HuH-7 (cell line): ENCODE results near the gene ZNF362.
"Not testable (repeated sequence)": the region's sequence is repeated elsewhere in the genome, so short reads cannot be mapped to it uniquely, and the experiment has no call there.

Source experiments
- DNase-seq: peaks from one replicate; pipeline ENCODE4 v3.0.0; 2011; ENCODE audit warnings: low spot score

Gene ZNF362

DNA sequence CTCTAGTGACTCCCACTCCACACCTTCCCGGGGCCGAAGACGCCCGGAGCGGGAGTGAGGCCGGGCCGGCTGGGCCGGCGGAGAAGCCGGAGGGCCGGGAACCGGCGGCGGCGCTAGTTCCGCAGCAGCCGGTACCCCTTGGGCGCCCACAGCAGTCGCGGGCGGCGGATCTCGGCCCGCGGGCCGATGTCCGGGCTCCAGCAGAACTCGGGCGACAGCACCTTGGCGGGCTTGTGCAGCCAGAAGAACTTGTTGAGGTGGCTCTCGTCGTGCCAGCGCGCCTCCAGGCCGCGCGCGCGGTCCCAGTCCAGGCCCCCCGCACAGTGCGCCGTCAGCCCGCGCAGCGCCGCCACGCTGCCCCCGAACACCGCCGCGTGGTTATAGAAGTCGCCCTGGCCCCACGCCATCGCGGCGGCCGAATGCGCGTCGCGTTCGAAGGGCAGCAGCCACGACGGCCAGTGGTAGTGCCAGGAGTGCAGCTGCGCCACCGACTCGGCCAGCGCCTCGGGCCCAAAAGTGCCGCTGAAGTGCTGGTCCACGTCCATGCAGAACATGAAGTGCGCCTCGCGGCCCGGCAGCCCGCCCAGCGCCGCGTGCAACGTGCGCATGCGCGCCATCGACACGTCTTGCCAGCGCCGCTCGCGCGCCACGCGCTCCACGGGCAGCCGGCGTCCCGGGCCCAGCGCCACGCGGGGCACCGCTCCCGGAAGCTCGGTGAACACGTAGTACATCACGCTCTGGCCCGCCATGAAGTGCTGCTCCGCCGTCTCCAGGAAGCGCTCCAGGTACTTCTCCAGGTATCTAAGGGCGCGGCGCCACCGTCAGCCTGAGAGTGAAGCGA is 50.6 kb downstream of the ZNF362 start:
- DNase-seq = no peak

DNA sequence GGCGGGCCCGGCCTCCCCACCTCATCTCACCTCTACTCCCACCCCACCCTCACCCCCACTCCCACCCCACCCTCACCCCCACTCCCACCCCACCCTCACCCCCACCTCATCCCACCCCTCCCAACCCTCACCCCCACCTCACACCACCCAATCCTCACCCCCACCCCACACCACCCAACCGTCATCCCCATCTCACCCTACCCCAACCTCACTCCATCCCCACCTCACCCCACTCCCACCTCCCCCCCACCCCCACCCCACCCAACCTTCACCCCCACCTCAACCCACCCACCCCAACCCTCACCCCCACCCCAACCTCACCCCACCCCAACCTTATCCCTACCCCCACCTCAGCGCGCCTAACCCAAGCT is 51.2 kb downstream of the ZNF362 start:
- no peak for DNase-seq

DNA sequence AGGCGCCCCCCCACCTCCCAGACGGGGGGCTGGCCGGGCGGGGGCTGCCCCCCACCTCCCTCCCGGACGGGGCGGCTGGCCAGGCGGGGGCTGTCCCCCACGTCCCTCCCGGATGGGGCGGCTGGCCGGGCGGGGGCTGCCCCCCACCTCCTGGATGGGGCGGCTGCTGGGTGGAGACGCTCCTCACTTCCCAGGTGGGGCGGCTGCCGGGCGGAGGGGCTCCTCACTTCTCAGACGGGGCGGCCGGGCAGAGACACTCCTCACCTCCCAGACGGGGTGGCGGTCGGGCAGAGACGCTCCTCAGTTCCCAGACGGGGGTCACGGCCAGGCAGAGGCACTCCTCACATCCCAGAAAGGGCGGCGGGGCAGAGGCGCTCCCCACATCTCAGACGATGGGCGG is 53.1 kb downstream of the ZNF362 start:
- DNase-seq = not testable (repeated sequence)

DNA sequence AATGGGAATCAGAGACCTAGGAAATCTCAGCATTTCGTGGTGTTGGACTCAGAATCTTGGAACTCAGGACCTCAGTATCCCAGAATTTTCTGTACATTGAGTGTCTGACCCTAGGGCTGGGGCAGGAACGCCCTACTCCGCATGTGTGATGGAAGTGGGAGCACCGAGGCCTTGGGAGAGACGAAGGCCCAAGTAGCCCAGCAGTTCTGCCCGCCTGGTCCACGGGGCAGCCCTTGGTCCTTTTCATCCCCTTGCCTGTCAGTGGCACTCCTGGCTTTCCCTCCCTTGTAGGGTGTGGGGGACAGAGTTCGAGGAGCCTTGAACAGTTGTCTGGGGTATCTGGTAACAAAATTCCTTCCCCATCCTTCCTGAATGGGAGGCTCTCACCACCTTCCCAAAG is 54.4 kb downstream of the ZNF362 start:
- no peak for DNase-seq

DNA sequence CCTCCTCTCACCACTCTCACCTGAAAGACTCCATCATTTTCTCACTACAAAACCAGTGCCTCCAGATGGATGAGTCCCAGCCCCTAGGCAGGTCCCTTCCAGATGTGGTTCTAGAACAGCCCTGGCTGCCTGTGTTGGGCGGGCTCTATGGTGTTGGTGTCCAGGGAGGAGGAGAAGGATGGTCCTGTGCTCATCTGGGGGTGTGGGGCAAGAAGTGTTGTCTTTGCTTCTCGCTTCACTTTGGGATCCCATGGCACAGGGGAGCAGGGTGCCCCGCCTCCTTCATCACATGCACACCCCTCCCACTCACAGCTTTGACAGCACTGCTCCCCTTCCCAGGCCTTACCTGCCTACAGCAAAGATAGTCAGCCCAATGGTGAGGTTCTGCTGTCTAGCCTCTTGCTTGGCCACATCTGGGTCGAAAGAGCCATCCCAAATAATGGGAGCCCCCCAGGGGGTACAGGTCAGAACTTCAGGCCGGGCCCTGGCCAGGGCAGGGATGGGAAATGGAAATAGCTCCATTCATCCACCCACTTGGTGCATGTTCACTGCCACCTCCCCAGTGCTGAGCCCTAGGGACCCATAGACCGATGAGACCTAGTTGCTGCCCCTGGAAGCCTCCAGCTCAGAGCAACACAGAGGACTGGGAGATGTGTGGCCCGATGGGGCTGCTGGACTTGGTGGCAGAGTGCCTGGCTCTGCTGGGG is 55.6 kb downstream of the ZNF362 start:
- no peak for DNase-seq

DNA sequence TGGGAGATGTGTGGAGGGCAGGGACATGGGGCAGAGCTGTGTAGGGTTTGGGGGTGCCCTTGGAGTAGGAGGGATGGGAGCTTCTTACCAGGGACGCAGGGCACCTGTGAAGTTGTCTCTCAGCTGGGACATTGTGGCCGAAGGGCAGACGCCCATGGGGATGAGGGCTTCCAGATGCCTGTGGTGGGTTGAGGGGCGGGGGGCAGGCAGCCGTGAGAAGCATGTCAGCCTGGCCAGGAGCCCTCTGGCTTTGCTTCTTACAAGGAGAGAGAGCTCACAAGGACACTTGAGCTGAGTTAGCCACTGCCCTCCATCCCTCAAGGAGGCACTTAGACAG is 56.1 kb downstream of the ZNF362 start:
- DNase-seq = no peak

DNA sequence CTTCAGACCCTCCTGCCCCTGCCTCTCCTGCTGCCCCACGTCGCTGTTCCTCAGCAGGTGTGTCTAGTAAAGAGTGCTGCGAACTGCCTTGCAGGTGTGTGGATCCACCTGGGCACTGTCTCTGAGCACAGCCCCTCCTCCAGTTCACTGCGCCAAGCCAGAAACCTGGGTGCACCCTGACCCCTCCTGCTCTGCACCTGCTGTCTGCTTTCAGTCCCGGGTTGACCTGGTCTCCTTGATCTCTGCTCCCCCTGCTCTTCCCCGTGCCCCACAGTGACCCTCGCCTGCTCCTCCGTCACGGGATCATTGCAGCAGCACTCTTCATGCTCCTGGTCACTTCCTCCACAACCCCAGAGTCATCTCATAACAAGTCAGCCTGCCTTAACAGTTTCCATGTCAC is 58.1 kb downstream of the ZNF362 start:
- DNase-seq = no peak

DNA sequence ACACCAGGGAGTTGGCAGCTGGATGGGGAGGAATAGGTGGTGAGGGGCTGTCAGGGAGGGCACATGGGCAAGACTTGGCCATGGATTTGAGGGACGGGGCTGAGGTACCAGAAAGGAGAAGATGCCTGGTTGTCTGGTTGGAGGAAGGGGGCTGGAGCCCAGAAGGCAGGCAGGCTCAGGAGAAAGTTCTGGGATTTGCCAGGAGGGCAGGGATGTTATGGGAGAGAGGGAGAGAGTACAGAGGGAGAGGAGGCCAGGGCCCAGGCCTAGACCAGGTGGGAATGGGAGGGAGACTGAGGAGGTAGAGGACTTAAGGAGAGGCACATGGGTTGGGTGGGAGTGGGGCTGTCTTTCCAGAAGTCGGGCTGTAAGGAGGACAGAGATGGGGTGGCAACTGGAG is 60.3 kb downstream of the ZNF362 start:
- no peak for DNase-seq

DNA sequence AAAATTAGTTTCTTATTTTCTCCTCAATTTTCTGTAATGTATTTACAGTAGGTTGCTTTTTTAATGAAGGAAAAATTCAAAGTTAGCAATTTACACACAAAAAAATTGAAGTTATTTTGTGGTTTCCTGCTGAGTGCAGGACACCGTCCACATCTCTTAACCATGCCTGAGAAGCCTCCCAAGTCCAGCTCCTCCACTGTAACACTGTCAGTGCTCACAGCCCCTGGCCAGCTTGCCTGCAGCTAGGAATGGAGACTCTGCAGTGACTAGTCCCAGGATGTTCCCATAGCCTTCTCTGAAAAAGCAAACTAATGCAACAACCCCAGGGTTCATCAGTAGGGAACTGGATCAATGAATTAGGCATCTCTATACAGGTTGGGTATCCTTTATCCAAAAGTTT is 61.1 kb downstream of the ZNF362 start:
- DNase-seq = no peak

DNA sequence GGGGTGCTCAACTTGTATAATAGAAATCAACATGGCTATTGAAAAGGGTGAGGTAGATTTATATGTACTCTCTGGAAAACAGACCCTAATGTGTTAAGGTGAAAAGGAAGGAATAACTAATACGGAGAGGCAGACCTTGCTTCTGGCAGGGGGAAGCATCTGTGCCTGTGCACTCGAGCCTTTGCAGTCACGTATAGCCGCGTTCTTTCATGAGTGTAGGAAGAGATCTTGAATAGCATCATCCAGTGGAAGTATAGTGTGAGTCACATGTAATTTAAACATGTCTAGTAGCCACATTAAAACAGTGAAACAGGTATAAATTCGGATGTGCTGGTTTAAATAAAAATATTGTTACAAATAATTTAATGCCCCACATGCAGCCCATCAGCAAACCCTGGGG is 61.7 kb downstream of the ZNF362 start:
- DNase-seq = no peak

DNA sequence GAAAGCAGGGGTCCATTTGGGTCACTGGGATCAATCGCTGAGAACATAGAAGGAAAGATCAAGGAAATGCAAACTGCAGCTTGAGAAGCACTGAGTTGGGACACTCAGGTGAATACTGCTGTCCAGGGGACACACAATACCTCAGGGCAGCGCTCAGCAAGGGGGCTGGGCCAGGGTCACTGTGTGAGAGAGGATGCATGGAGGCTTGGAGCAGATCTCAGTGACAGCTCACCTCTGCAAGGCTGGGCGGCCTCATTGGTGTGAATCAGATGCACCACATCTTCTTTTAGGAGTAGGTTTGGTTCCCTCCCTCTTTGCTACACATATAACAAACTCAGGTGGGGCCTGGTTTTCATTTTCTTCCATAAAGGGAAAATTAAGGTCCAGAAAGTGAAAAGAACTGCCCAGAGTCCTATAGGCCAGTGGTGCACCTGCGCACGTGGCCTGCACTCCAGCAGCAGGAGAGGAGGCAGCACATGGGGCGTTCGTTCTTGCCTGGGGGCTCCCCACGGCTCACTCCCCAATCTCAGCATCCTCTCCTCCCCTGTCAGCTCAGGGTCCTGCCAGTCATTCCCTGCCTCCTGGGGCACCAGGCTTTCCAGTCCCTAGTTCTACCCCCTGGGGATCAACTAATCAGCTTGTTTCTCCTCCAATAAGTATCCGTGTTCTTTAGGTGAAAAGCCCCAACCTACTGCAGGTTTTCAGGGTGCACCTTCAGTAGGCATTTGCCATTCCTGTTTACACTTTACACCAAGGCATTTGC is 63.1 kb downstream of the ZNF362 start:
- DNase-seq = no peak

DNA sequence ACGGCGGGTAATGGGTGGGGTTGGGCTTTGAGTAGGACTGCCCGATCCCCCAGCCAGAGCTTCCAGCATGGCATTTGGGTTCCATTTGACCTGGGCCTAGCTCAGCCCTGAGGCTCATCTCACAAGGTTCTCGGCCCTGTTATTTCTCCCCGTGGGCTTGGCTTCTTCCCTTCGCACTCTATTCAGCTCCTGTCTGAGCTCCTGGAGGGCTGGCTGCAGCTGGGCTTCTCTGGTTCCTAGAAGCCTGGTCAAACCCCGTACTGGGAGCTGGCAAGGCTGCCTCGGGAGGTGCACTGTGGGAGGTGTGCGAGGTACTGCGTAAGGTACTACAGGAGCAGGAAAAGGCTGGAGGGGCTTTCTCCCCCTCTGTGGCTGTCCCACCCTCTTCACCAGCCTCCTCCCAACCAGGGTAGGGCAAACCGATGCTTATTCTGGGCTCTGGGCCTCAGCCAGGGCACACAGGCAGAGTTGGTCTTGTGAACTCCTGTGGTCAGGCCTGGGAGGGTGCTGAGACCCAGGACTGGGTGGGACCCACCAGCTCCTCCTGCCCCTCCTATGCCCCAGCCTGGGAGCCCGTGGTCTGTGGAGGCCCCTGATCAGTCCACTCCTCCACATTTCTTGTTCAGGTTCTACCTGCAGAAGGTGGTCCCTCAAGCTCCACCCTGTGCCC is 63.8 kb downstream of the ZNF362 start:
- DNase-seq = no peak

DNA sequence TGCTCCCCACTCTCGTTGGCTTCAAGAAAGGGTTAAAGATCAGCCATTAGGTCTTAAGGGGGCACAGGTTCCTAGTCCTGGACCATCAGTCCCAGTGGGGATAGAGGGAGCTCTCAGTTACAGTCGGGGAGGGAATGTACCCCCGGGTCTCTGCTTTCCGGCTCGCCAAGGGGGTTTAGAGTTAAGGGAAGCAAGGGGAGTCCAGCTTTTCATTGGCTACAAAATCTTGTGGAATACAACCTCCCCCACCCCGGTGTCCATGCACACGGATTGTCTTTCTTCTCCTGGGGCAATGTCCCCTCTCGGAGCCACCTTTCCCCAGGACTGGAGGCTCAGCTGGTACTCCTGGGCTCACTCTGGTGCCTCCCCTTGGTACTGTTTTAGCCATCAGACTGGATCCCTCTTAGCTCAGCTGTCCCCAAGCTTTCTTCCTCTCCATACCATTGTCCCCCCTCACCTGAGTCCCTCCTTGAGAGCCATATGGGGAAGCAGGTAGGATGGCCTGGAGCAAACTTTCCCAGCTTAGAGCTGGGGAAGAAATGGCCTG is 64.4 kb downstream of the ZNF362 start, which contains the start of gene A3GALT2:
Gene A3GALT2 (minus strand): TSS at position 480 of the 547 bp plus-strand sequence. CDS start 0 bp downstream, at position 480.
- no peak for DNase-seq

DNA sequence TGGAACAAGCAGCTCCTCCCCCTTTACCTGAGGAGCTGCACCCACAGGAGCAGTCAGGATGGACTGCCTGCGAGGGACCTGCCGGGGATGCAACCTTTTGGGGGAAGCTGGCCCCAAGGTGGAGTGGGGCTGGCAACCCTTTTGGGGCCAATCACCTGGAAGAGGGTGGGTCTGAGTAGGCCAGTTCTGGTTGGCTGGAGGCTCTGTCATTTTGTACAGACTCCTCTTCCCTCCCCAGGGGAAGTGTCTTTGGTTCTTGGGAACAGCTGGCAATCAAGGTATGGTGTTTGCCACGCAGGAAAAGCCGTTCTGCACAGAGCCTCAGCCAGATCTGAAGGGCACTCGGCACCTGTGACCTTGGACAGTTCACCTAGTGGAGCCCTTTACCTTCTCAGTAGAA is 64.9 kb downstream of the ZNF362 start:
- DNase-seq = no peak

DNA sequence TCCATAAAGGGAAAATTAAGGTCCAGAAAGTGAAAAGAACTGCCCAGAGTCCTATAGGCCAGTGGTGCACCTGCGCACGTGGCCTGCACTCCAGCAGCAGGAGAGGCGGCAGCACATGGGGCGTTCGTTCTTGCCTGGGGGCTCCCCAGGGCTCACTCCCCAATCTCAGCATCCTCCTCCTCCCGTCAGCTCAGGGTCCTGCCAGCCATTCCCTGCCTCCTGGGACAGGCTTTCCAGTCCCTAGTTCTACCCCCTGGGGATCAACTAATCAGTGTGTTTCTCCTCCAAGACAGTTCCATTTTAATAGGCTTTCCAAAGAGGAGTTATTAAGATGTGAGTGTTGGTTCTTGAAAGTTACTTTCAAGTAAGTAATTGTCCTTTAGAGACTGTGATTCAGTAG is 65.8 kb downstream of the ZNF362 start:
- DNase-seq = no peak

DNA sequence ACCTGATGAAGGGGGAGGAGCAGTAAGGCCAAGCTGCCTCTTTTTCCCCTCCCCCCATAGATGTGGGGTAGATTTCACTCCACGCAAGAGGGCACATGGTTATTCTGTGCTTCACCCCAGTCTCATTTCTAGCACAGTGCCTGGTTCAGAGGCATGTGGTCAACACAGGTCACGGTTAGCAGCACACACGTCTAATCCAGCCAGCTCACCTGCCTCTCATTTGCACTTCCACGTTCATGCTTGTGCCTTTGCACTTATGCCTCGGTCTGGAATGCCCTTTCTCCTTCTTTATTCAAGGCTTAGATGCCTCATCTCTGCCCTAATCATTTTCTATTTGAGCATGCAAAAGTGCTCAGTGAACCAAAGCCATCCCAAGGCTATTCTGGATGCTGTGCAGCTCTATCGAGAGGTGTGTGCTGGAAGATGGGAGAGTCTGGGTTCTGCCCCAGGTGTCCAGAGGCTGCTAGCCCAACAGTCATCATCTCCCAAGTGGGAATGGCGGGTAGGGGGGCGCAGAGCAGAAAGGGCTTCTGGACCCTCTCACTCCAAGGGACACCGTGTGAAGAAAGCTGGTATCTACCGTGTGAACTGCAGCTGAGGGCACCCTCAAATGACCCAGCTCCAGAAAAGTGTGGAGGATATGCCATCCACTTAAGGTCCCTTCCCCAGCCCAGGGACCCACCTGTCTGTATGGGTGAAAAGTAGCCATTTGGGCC is 66.7 kb downstream of the ZNF362 start:
- DNase-seq = no peak

DNA sequence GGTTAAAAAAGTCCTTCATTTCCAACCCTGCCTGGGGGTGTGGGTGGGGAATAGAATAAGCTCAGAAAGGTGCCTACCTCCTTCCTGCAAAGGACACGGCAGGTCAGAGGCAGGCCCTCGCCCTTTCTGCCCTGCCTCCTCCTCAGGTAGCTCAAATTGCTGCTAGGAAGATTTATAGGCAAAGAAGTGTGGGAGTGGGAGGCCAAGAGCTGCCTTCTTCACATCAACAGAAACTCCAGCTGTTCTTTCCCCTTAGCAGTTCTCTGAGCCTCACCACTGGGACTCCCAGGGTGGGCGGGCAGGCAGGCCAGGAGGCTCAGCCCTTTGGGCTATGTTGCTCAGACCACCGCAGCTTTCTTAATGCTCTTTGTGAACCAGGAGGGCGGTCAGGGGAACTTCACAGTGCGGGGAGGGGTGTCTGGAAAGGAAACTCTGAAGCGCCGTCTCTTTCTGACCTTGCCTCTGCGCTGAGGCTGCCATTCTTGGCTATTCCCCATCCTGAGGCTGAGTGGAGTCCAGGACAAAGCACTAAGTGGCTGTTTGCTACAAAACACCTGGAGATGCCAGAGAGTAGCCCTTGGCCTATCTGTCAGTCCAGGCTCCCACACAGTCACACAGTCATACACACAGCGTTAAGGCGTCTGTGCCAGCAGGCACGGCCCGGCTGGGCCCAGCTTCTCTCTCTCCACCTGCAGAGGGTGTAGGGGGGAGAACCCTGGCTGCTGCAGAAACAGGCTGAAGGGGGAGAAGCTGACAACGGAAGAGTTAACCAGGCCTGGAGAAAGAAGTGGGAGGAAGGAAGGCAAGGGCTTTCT is 67.6 kb downstream of the ZNF362 start:
- no peak for DNase-seq

DNA sequence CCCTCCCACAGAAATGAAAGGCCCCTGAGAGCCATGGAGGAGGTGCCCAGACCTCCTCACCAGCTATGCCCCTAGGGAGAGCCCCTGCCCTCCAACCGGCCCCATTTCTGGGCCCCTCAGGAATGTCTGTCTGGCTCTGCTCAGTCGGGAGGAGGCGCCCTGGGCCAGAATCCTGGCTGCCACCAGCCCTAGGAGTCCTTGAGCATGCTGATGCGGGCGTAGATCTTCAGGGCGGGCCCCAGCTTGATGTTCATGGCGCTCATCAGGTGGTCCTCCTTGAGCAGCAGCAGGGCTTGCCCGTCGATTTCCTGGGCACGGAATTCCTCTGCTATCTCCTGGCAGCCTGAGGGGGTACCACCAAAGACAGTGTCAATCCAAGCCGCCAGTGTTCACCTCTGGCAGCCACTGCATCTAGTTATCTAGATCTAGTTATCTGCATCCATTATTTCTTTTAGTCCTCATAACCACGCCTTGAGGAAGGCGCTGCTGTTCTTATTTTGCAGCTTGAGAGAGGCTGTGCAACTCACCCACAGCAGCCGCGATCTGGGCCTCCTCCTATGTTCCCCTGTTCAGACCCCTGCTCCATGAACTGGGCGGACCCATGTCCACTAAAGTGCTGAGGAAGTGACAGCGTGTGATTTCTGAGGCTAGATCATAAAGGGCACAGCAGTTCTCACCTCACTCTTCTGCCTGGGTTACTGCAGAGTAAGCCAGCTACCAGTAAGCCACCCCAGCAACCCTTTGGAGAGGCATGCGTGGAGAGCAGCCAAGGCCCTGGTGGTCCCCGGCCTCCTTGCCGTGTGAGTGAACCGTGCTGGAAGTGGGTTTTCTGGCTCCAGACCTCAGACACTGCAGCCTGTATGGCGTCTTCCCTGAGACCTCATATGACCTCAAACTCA is 68.6 kb downstream of the ZNF362 start:
- DNase-seq = no peak

DNA sequence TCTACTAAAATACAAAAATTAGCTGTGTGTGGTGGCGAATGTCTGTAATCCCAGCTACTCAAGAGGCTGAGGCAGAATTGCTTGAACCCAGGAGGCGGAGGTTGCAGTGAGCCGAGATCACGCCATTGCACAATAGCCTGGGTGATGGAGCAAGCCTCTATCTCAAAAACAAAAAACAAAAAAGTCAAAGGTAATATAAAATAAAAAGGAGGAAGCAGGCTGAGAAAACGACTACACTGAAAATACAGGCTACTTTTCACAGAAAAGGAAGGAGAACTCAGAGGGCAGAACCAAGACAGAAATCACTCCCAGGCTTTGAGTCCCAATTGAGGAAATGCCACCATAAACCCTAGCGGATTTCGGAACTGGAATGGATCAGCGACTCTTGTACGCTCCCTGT is 70.5 kb downstream of the ZNF362 start:
- DNase-seq = no peak
